Head of caudate nucleus (tissue), 42 donors: Measurements from ENCODE around the gene INHA.

Experiments used
- DNase-seq, 42 donors: peaks; one replicate each; pipeline versions ENCODE4 v3.0.0 to v3.0.0-alpha.2; 2020 to 2021; ENCODE audit warnings: mixed read lengths in 7 of 42
- intact Hi-C: fragments of 100-400 bp; cut with DNase I; formaldehyde crosslinking; loops from one replicate; pipeline ENCODE4 v1.15.0; 2022

The INHA gene

GRCh38 chr2:219567791-219568361 is 4.2 kb upstream of the INHA start:
- intact Hi-C loops = no loop called here
- no peak for DNase-seq

GRCh38 chr2:219569041-219569440 is 3.1 kb upstream of the INHA start:
- intact Hi-C loops = no loop called here
- no peak for DNase-seq

- intact Hi-C loops = no loop called here
- no peak for DNase-seq
Observed at GRCh38 chr2:219569635-219570034, 2.5 kb upstream of the INHA start.

- intact Hi-C loops = no loop called here
Observed at GRCh38 chr2:219570194-219570923, 1.8 kb upstream of the INHA start.

GRCh38 chr2:219570924-219571310 is 1.2 kb upstream of the INHA start:
- DNase-seq = peak in 4 of 42 donors; percentile 17 to 47 (median 32)
- intact Hi-C loops = no loop called here

More at GRCh38 chr2:219570194-219570923, 1.8 kb upstream of the INHA start:
- peak in 36 of 42 donors; percentile 13 to 80 (median 59) for DNase-seq

- intact Hi-C loops = no loop called here
- peak in 36 of 42 donors; percentile 20 to 74 (median 53) for DNase-seq
Observed at GRCh38 chr2:219571311-219572236, 536 bp upstream of the INHA start, which contains the start of gene OBSL1. TSS of gene OBSL1 (minus strand) at chr2:219571539. CDS start at chr2:219571232, 307 bp downstream.

GRCh38 chr2:219573166-219573565 is 1.1 kb downstream of the INHA start:
- no peak for DNase-seq
- intact Hi-C loops = no loop called here

GRCh38 chr2:219574484-219575311 is 2.6 kb downstream of the INHA start:
- intact Hi-C loops = no loop called here
- no peak for DNase-seq

- intact Hi-C loops = no loop called here
Observed at GRCh38 chr2:219575566-219576504, 3.7 kb downstream of the INHA start.

GRCh38 chr2:219576505-219577388 is 4.6 kb downstream of the INHA start:
- intact Hi-C loops = no loop called here
- DNase-seq = peak in 32 of 42 donors; percentile 12 to 74 (median 46)

More at GRCh38 chr2:219575566-219576504, 3.7 kb downstream of the INHA start:
- no peak for DNase-seq

- intact Hi-C loops = no loop called here
- DNase-seq = no peak
Observed at GRCh38 chr2:219578811-219579613, 6.9 kb downstream of the INHA start.

GRCh38 chr2:219581346-219581745 is 9.2 kb downstream of the INHA start:
- intact Hi-C loops = no loop called here
- DNase-seq = no peak

GRCh38 chr2:219591091-219591490 is 19.0 kb downstream of the INHA start:
- intact Hi-C loops = no loop called here
- no peak for DNase-seq

- intact Hi-C loops = no loop called here
- no peak for DNase-seq
Observed at GRCh38 chr2:219592736-219593135, 20.6 kb downstream of the INHA start.

GRCh38 chr2:219593154-219593553 is 21.0 kb downstream of the INHA start:
- DNase-seq = no peak
- intact Hi-C loops = no loop called here

- no peak for DNase-seq
- intact Hi-C loops = loop anchor here (5.0 kb wide), 1 partner anchor 53 kb away; the partner anchor contains the start of genes CHPF and TMEM198
Observed at GRCh38 chr2:219595256-219595655, 23.1 kb downstream of the INHA start.
